ENCODE measurements around the gene DDX39B. TPM values are rescaled to one million over a fixed set of nuclear protein-coding genes. Genes with fewer than 3 reads are reported as not detected.

The DDX39B gene
- total and polyA plus RNA-seq, 2 of the 8 experiments (the other 6 are each of a cell fraction or from before 2014, with no cell fraction given), result 780 to 1,164 TPM

DNA sequence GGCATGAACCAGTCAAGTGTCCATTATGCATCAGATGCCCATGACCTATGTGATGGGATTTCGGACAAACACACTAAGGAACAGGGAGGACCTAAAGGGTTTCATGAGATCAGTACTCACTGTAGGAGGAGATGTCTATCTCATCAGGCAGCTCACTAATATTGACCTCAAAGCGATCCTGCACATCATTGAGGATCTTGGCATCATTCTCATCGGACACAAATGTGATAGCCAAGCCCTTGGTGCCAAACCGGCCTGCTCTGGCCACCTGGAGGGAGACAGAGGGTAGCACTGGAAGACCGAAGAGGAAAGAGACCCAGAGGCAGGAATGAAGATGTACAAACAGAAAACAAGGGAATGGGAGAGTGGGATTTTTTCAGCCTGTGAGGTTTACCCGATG is 11.1 kb downstream of the DDX39B start:
- Histone ChIP-seq H3K27ac (ENCODE audit: low read depth, low read length) (no peak overlapping the region), H2BK120ac (replicated peaks; ENCODE audit: low read depth, low read length) (no peak overlapping the region), H3K4me1 (replicated peaks in 1 of 4; ENCODE audit: control insufficient read depth in 3 of 4, insufficient read depth in 4 of 4, low read length in 3 of 4) (peaks cover 1 to 5% (median 4%) of the 10 kb centered on the region in 4 experiments; a peak in 4 of 7 replicates), H3K79me1 (ENCODE audit: low read depth, low read length) (peaks cover 10% of the 10 kb centered on the region; the same call in 1 of the 2 replicates), H3K4me2 (ENCODE audit: insufficient read depth in 1 of 2, low read depth in 2 of 2, low read length in 2 of 2) (no peak overlapping the region), H3K18ac (ENCODE audit: extremely low read depth, low read length) (no peak overlapping the region), H2BK5ac (ENCODE audit: low read depth, low read length) (no peak overlapping the region), H2AK5ac (ENCODE audit: low read depth, low read length) (no peak overlapping the region), H3K27me3 (replicated peaks in 1 of 4; ENCODE audit: control insufficient read depth in 3 of 4, extremely low read depth in 1 of 4, insufficient read depth in 3 of 4, low read length in 3 of 4) (no peaks in the 10 kb centered on the region), H3K23me2 (ENCODE audit: low read depth, low read length) (no peaks in the 10 kb centered on the region), H3K36me3 (ENCODE audit: control insufficient read depth in 2 of 4, insufficient read depth in 4 of 4, low read length in 3 of 4) (peaks cover 49 to 65% (median 56%) of the 10 kb centered on the region in 4 experiments), H2AFZ (ENCODE audit: low read length) (no peak overlapping the region), H3K9me3 (ENCODE audit: insufficient read depth in 2 of 2, low read depth in 1 of 2, low read length in 1 of 2) (no peaks in the 10 kb centered on the region), H3K14ac (ENCODE audit: insufficient read length) (no peak overlapping the region), H2BK12ac (ENCODE audit: low read depth, low read length) (no peak overlapping the region), H2BK20ac (ENCODE audit: low read length) (no peak overlapping the region), H3K4me3 (ENCODE audit: extremely low read depth in 1 of 4, insufficient read depth in 2 of 4, low read depth in 3 of 4, low read length in 4 of 4) (no peak overlapping the region), H3K23ac (ENCODE audit: insufficient read length) (no peak overlapping the region), H2BK15ac (ENCODE audit: low read length) (no peak overlapping the region), H3K79me2 (ENCODE audit: control insufficient read depth in 1 of 2, insufficient read depth in 2 of 2, low read length in 2 of 2) (peaks cover 0 to 14% of the 10 kb centered on the region in 2 experiments; a peak in 2 of 4 replicates), H3K56ac (replicated peaks; ENCODE audit: insufficient read length, low read depth, low read length) (no peak overlapping the region), H4K5ac (ENCODE audit: insufficient read length, low read depth, low read length) (no peak overlapping the region), H4K8ac (ENCODE audit: extremely low read depth, insufficient read depth, low read length) (no peak overlapping the region), H3K4ac (replicated peaks; ENCODE audit: insufficient read length, low read depth, low read length) (no peak overlapping the region), H3K9ac (replicated peaks in 1 of 4; ENCODE audit: extremely low read depth in 1 of 4, low read depth in 3 of 4, low read length in 3 of 4) (no peak overlapping the region), H4K91ac (replicated peaks; ENCODE audit: insufficient read length, low read length) (no peak overlapping the region), H4K20me1 (replicated peaks in 1 of 2; ENCODE audit: control insufficient read depth in 1 of 2, insufficient read depth in 2 of 2, low read length in 2 of 2) (peaks cover 26 to 40% of the 10 kb centered on the region in 2 experiments)
- 93% methylated on average over 5 of the region's 6 CpGs; no CpG with 5 or more reads in 1 of the 2 experiments for WGBS, 2 experiments (ENCODE audit: extremely low coverage in 1 of 2, insufficient coverage in 1 of 2, insufficient read length in 1 of 2, insufficient replicate concordance in 2 of 2, low coverage in 1 of 2, low lambda C conversion rate in 2 of 2, missing lambda C conversion rate in 1 of 2)
- DNase-seq (ENCODE audit: low read depth in 1 of 2, low spot score in 2 of 2) (no peak), FAIRE-seq (no peak)
- CTCF ChIA-PET (ENCODE audit: partially characterized antibody), result interaction anchor here (0.6 to 1.8 kb wide), 3 partner anchors 9 to 38 kb away, joined by 3 to 4 read pairs (median 3); no protein-coding TSS in a partner anchor
- POLR2A ChIA-PET (ENCODE audit: partially characterized antibody), result interaction anchor here (0.9 to 18.4 kb wide), 12 partner anchors 8 to 117 kb away, joined by 3 to 428 read pairs (median 5); partner anchors contain the start of genes ATP6V1G2, DDX39B and NFKBIL1
- TF ChIP-seq POLR2A (IDR thresholded peaks at IDR 0.05; ENCODE audit: control extremely low read depth in 1 of 2, low read depth in 2 of 2, low read length in 2 of 2) (peak; percentile 37 to 46; a peak in 1 of 3 replicates), POLR2AphosphoS5 (IDR thresholded peaks at IDR 0.05; ENCODE audit: low read depth, low read length) (peak; percentile 25), GABPA (IDR thresholded peaks at IDR 0.05; ENCODE audit: borderline replicate concordance, insufficient read depth, low read length) (no peak)
- TF ChIP-seq, protein P1, sequence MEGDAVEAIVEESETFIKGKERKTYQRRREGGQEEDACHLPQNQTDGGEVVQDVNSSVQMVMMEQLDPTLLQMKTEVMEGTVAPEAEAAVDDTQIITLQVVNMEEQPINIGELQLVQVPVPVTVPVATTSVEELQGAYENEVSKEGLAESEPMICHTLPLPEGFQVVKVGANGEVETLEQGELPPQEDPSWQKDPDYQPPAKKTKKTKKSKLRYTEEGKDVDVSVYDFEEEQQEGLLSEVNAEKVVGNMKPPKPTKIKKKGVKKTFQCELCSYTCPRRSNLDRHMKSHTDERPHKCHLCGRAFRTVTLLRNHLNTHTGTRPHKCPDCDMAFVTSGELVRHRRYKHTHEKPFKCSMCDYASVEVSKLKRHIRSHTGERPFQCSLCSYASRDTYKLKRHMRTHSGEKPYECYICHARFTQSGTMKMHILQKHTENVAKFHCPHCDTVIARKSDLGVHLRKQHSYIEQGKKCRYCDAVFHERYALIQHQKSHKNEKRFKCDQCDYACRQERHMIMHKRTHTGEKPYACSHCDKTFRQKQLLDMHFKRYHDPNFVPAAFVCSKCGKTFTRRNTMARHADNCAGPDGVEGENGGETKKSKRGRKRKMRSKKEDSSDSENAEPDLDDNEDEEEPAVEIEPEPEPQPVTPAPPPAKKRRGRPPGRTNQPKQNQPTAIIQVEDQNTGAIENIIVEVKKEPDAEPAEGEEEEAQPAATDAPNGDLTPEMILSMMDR (IDR thresholded peaks at IDR 0.05; ENCODE audit: control extremely low read depth in 1 of 3, insufficient read depth in 1 of 3, low read depth in 1 of 3, low read length in 3 of 3), result peak in 1 of 3 experiments; percentile 3; a peak in 1 of 4 replicates

Measured in H1 (cell line).